ENCODE results near the gene ANKS1B. TPM values are rescaled to one million over a fixed set of nuclear protein-coding genes. Genes with fewer than 3 reads are reported as not detected.

The ANKS1B gene
- total RNA-seq, 1 experiment from 2014 or later = 0.54 TPM

DNA sequence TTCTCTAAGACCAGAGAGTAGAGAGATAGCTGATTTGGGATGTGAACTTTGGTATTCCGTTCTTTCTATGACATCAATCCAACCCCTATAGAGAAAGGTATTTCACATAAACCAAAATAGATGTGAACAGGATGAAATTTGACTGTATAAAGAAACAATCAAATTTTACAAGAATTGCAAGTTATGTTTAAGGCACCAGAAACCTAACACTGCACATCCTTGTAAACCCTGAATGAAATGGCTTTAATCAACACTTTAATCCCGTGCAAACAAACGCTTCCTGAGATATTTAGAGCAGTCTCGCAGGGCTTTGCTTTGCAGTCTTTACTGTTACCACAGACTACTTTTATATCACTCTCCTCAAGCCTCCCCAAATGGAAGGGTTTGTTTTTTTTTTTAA is 1214.5 kb downstream of the ANKS1B start:
- BruUV-seq (replicated peaks) = no TSS peak
- Histone ChIP-seq H3K4me1 (ENCODE audit: control insufficient read depth in 1 of 2, insufficient read depth in 2 of 2, low read length in 2 of 2) (no peaks in the 10 kb centered on the region), H4K20me1 (ENCODE audit: insufficient read depth) (no peaks in the 10 kb centered on the region), H2AFZ (ENCODE audit: low read depth, low read length, poor library complexity, severe bottlenecking) (no peak overlapping the region), H3K9me2 (ENCODE audit: insufficient read depth) (no peaks in the 10 kb centered on the region), H3K36me3 (ENCODE audit: control insufficient read depth in 1 of 2, insufficient read depth in 2 of 2, low read length in 2 of 2) (no peaks in the 10 kb centered on the region), H3K27ac (ENCODE audit: low read depth, low read length) (no peak overlapping the region), H3K79me2 (ENCODE audit: insufficient read depth, low read length) (no peaks in the 10 kb centered on the region), H3K4me2 (ENCODE audit: low read length) (no peak overlapping the region), H3K27me3 (ENCODE audit: insufficient read depth, low read length) (peaks cover 13% of the 10 kb centered on the region), H3K4me3 (replicated peaks in 1 of 2; ENCODE audit: low read depth in 1 of 2, low read length in 2 of 2) (no peak overlapping the region), H3K9ac (ENCODE audit: low read length) (no peak overlapping the region), H3K9me3 (ENCODE audit: control insufficient read depth in 1 of 2, insufficient read depth in 1 of 2, low read depth in 1 of 2, low read length in 2 of 2) (no peaks in the 10 kb centered on the region)
- intact Hi-C loops (cut with micrococcal nuclease) = no loop called here
- POLR2A ChIA-PET = no interaction called here
- RAD21 ChIA-PET (ENCODE audit: low non-redundant PET in 1 of 2, low total read pairs in 2 of 2, uncharacterized antibody in 2 of 2, unreplicated experiment in 2 of 2) = no interaction called here
- DNase-seq (ENCODE audit: low read depth, low spot score) = no peak
- ATAC-seq = no peak
- CTCF ChIA-PET = no interaction called here
- TF ChIP-seq EZH2 (IDR thresholded peaks at IDR 0.05) (no peak), SRF (IDR thresholded peaks at IDR 0.05; ENCODE audit: low read depth) (no peak)
- TF ChIP-seq, protein P1, sequence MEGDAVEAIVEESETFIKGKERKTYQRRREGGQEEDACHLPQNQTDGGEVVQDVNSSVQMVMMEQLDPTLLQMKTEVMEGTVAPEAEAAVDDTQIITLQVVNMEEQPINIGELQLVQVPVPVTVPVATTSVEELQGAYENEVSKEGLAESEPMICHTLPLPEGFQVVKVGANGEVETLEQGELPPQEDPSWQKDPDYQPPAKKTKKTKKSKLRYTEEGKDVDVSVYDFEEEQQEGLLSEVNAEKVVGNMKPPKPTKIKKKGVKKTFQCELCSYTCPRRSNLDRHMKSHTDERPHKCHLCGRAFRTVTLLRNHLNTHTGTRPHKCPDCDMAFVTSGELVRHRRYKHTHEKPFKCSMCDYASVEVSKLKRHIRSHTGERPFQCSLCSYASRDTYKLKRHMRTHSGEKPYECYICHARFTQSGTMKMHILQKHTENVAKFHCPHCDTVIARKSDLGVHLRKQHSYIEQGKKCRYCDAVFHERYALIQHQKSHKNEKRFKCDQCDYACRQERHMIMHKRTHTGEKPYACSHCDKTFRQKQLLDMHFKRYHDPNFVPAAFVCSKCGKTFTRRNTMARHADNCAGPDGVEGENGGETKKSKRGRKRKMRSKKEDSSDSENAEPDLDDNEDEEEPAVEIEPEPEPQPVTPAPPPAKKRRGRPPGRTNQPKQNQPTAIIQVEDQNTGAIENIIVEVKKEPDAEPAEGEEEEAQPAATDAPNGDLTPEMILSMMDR (IDR thresholded peaks at IDR 0.05 in 2 of 3, conservative IDR thresholded peaks at IDR 0.05 in 1 of 3; ENCODE audit: borderline replicate concordance in 1 of 3, insufficient read depth in 1 of 3, low read depth in 2 of 3, low read length in 2 of 3) = no peak

DNA sequence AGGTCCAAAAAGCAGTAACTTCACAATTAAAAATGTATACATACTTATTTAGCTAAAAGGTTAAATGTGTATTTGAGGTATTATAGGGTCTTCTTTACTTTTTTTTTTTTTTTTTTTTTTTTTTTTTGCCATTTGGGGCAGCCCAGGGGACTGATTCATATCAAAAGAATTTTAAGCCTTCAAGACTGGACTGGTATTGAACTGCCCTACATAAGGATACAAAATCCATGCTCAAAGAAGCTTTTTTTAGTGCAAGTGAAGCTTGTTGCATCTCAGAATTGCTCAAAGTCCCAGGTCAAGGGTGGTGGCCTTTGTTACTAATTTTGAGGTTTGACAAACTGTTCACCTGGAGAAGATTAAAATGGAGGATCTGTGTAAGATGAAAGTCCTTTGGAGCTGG is 1215.7 kb downstream of the ANKS1B start:
- Histone ChIP-seq H3K27me3 (ENCODE audit: insufficient read depth, low read length) (peaks cover 10% of the 10 kb centered on the region; the same call in 1 of the 2 replicates), H4K20me1 (ENCODE audit: insufficient read depth) (no peaks in the 10 kb centered on the region), H3K9ac (ENCODE audit: low read length) (no peak overlapping the region), H3K9me2 (ENCODE audit: insufficient read depth) (no peaks in the 10 kb centered on the region), H3K4me3 (replicated peaks in 1 of 2; ENCODE audit: low read depth in 1 of 2, low read length in 2 of 2) (no peak overlapping the region), H3K9me3 (ENCODE audit: control insufficient read depth in 1 of 2, insufficient read depth in 1 of 2, low read depth in 1 of 2, low read length in 2 of 2) (no peaks in the 10 kb centered on the region), H3K36me3 (ENCODE audit: control insufficient read depth in 1 of 2, insufficient read depth in 2 of 2, low read length in 2 of 2) (no peaks in the 10 kb centered on the region), H3K79me2 (ENCODE audit: insufficient read depth, low read length) (no peaks in the 10 kb centered on the region), H3K27ac (ENCODE audit: low read depth, low read length) (no peak overlapping the region), H2AFZ (ENCODE audit: low read depth, low read length, poor library complexity, severe bottlenecking) (no peak overlapping the region), H3K4me1 (ENCODE audit: control insufficient read depth in 1 of 2, insufficient read depth in 2 of 2, low read length in 2 of 2) (no peaks in the 10 kb centered on the region), H3K4me2 (ENCODE audit: low read length) (no peak overlapping the region)
- CTCF ChIA-PET = no interaction called here
- POLR2A ChIA-PET = interaction anchor here (0.6 kb wide), 1 partner anchor 176 kb away, joined by 4 read pairs; no protein-coding TSS in a partner anchor
- ATAC-seq (no peak), DNase-seq (ENCODE audit: low read depth, low spot score) (no peak)
- BruUV-seq (replicated peaks) = no TSS peak
- RAD21 ChIA-PET (ENCODE audit: low non-redundant PET in 1 of 2, low total read pairs in 2 of 2, uncharacterized antibody in 2 of 2, unreplicated experiment in 2 of 2) = no interaction called here
- intact Hi-C loops (cut with micrococcal nuclease) = no loop called here
- TF ChIP-seq YY1 (IDR thresholded peaks at IDR 0.05; ENCODE audit: extremely low read depth, insufficient replicate concordance, low read depth, low read length) (no peak), TCF7L2 (IDR thresholded peaks at IDR 0.05; ENCODE audit: borderline replicate concordance, extremely low read depth, insufficient read depth, insufficient read length) (no peak), SP1 (IDR thresholded peaks at IDR 0.05; ENCODE audit: low read depth) (no peak), SIN3A (IDR thresholded peaks at IDR 0.05; ENCODE audit: low read depth) (no peak), EZH2 (IDR thresholded peaks at IDR 0.05) (no peak), POLR2A (IDR thresholded peaks at IDR 0.05; ENCODE audit: borderline replicate concordance, extremely low read depth, insufficient read depth, insufficient read length) (no peak), POLR2AphosphoS5 (IDR thresholded peaks at IDR 0.05; ENCODE audit: low read depth, low read length) (no peak), JUND (IDR thresholded peaks at IDR 0.05) (no peak), EGR1 (IDR thresholded peaks at IDR 0.05; ENCODE audit: low read depth) (no peak), CEBPB (IDR thresholded peaks at IDR 0.05; ENCODE audit: low read depth) (no peak)
- TF ChIP-seq, protein P2, sequence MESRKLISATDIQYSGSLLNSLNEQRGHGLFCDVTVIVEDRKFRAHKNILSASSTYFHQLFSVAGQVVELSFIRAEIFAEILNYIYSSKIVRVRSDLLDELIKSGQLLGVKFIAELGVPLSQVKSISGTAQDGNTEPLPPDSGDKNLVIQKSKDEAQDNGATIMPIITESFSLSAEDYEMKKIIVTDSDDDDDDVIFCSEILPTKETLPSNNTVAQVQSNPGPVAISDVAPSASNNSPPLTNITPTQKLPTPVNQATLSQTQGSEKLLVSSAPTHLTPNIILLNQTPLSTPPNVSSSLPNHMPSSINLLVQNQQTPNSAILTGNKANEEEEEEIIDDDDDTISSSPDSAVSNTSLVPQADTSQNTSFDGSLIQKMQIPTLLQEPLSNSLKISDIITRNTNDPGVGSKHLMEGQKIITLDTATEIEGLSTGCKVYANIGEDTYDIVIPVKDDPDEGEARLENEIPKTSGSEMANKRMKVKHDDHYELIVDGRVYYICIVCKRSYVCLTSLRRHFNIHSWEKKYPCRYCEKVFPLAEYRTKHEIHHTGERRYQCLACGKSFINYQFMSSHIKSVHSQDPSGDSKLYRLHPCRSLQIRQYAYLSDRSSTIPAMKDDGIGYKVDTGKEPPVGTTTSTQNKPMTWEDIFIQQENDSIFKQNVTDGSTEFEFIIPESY (IDR thresholded peaks at IDR 0.05; ENCODE audit: extremely low read depth, insufficient replicate concordance, low read length) = no peak
- TF ChIP-seq, protein P3, sequence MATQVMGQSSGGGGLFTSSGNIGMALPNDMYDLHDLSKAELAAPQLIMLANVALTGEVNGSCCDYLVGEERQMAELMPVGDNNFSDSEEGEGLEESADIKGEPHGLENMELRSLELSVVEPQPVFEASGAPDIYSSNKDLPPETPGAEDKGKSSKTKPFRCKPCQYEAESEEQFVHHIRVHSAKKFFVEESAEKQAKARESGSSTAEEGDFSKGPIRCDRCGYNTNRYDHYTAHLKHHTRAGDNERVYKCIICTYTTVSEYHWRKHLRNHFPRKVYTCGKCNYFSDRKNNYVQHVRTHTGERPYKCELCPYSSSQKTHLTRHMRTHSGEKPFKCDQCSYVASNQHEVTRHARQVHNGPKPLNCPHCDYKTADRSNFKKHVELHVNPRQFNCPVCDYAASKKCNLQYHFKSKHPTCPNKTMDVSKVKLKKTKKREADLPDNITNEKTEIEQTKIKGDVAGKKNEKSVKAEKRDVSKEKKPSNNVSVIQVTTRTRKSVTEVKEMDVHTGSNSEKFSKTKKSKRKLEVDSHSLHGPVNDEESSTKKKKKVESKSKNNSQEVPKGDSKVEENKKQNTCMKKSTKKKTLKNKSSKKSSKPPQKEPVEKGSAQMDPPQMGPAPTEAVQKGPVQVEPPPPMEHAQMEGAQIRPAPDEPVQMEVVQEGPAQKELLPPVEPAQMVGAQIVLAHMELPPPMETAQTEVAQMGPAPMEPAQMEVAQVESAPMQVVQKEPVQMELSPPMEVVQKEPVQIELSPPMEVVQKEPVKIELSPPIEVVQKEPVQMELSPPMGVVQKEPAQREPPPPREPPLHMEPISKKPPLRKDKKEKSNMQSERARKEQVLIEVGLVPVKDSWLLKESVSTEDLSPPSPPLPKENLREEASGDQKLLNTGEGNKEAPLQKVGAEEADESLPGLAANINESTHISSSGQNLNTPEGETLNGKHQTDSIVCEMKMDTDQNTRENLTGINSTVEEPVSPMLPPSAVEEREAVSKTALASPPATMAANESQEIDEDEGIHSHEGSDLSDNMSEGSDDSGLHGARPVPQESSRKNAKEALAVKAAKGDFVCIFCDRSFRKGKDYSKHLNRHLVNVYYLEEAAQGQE (IDR thresholded peaks at IDR 0.05; ENCODE audit: low read depth) = no peak

Data from HCT116 (cell line).